WTC11 (cell line): ENCODE measurements around the gene PLA2G5.

Experiments used
- NR1H2 ChIP-seq: sonication (generic); formaldehyde crosslinking; IDR thresholded peaks from 2 replicates; pipeline ENCODE4 v1.9.0; 2021; ENCODE audit warnings: mild to moderate bottlenecking, moderate library complexity, missing genetic modification reagents
- NR3C1 ChIP-seq: sonication (generic); formaldehyde crosslinking; conservative IDR thresholded peaks from 2 replicates; pipeline ENCODE4 v1.8.1; 2023; ENCODE audit warnings: low read depth, mild to moderate bottlenecking, missing genetic modification reagents
- ZNF121 ChIP-seq: sonication (generic); formaldehyde crosslinking; IDR thresholded peaks from 2 replicates; pipeline ENCODE4 v1.8.0; 2023; ENCODE audit warnings: missing genetic modification reagents
- ZNF138 ChIP-seq: sonication (generic); formaldehyde crosslinking; conservative IDR thresholded peaks from 2 replicates; pipeline ENCODE4 v1.8.1; 2022; ENCODE audit warnings: mild to moderate bottlenecking, moderate library complexity, missing genetic modification reagents
- ZNF232 ChIP-seq: sonication (generic); formaldehyde crosslinking; IDR thresholded peaks from 2 replicates; pipeline ENCODE4 v1.8.0; 2022; ENCODE audit warnings: mild to moderate bottlenecking, missing genetic modification reagents
- TF ChIP-seq, protein P1 (sequence below): sonication (generic); formaldehyde crosslinking; IDR thresholded peaks from 2 replicates; pipeline ENCODE4 v1.8.1; 2023; ENCODE audit warnings: mild to moderate bottlenecking, missing genetic modification reagents, borderline replicate concordance
- TF ChIP-seq, protein P2 (sequence below): fragments of 200-600 bp; IDR thresholded peaks from 2 replicates; pipeline ENCODE4 v1.8.0; 2022; ENCODE audit warnings: antibody characterized with exemption
- TF ChIP-seq, protein P3 (sequence below): sonication (generic); formaldehyde crosslinking; IDR thresholded peaks from 2 replicates; pipeline ENCODE4 v1.8.1; 2022; ENCODE audit warnings: mild to moderate bottlenecking, moderate library complexity, missing genetic modification reagents
- TF ChIP-seq, protein P4 (sequence below): sonication (generic); formaldehyde crosslinking; IDR thresholded peaks from 2 replicates; pipeline ENCODE4 v1.8.1; 2023; ENCODE audit warnings: mild to moderate bottlenecking, moderate library complexity, missing genetic modification reagents

DNA sequence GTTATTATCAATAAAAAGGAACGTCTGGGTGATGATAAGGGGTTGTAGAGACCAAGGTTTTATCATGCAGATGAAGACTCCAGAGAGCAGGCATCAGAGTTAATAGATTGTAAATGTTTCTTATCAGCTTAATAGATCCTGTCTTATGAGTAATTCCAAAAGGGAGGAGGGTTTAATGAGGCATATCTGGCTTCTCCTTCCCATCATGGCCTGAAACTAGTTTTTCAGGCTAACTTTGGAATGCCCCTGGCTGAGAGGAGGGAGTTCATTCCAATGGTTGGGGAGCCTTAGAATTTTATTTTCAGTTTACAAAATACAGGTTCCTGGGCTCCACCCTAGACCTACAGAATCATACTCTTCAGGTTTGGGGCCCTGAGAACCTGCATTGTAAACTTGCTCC is 35.9 kb downstream of the PLA2G5 start:
- TF ChIP-seq ZNF121 (CRISPR knock-in tag) (no peak), NR3C1 (CRISPR knock-in tag) (no peak), NR1H2 (CRISPR knock-in tag) (no peak), ZNF138 (CRISPR knock-in tag) (no peak), ZNF232 (CRISPR knock-in tag) (no peak)
- TF ChIP-seq, protein P1, sequence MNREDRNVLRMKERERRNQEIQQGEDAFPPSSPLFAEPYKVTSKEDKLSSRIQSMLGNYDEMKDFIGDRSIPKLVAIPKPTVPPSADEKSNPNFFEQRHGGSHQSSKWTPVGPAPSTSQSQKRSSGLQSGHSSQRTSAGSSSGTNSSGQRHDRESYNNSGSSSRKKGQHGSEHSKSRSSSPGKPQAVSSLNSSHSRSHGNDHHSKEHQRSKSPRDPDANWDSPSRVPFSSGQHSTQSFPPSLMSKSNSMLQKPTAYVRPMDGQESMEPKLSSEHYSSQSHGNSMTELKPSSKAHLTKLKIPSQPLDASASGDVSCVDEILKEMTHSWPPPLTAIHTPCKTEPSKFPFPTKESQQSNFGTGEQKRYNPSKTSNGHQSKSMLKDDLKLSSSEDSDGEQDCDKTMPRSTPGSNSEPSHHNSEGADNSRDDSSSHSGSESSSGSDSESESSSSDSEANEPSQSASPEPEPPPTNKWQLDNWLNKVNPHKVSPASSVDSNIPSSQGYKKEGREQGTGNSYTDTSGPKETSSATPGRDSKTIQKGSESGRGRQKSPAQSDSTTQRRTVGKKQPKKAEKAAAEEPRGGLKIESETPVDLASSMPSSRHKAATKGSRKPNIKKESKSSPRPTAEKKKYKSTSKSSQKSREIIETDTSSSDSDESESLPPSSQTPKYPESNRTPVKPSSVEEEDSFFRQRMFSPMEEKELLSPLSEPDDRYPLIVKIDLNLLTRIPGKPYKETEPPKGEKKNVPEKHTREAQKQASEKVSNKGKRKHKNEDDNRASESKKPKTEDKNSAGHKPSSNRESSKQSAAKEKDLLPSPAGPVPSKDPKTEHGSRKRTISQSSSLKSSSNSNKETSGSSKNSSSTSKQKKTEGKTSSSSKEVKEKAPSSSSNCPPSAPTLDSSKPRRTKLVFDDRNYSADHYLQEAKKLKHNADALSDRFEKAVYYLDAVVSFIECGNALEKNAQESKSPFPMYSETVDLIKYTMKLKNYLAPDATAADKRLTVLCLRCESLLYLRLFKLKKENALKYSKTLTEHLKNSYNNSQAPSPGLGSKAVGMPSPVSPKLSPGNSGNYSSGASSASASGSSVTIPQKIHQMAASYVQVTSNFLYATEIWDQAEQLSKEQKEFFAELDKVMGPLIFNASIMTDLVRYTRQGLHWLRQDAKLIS: no peak
- TF ChIP-seq, protein P2, sequence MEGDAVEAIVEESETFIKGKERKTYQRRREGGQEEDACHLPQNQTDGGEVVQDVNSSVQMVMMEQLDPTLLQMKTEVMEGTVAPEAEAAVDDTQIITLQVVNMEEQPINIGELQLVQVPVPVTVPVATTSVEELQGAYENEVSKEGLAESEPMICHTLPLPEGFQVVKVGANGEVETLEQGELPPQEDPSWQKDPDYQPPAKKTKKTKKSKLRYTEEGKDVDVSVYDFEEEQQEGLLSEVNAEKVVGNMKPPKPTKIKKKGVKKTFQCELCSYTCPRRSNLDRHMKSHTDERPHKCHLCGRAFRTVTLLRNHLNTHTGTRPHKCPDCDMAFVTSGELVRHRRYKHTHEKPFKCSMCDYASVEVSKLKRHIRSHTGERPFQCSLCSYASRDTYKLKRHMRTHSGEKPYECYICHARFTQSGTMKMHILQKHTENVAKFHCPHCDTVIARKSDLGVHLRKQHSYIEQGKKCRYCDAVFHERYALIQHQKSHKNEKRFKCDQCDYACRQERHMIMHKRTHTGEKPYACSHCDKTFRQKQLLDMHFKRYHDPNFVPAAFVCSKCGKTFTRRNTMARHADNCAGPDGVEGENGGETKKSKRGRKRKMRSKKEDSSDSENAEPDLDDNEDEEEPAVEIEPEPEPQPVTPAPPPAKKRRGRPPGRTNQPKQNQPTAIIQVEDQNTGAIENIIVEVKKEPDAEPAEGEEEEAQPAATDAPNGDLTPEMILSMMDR: no peak
- TF ChIP-seq, protein P3, sequence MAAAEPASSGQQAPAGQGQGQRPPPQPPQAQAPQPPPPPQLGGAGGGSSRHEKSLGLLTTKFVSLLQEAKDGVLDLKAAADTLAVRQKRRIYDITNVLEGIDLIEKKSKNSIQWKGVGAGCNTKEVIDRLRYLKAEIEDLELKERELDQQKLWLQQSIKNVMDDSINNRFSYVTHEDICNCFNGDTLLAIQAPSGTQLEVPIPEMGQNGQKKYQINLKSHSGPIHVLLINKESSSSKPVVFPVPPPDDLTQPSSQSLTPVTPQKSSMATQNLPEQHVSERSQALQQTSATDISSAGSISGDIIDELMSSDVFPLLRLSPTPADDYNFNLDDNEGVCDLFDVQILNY (CRISPR knock-in tag): no peak
- TF ChIP-seq, protein P4, sequence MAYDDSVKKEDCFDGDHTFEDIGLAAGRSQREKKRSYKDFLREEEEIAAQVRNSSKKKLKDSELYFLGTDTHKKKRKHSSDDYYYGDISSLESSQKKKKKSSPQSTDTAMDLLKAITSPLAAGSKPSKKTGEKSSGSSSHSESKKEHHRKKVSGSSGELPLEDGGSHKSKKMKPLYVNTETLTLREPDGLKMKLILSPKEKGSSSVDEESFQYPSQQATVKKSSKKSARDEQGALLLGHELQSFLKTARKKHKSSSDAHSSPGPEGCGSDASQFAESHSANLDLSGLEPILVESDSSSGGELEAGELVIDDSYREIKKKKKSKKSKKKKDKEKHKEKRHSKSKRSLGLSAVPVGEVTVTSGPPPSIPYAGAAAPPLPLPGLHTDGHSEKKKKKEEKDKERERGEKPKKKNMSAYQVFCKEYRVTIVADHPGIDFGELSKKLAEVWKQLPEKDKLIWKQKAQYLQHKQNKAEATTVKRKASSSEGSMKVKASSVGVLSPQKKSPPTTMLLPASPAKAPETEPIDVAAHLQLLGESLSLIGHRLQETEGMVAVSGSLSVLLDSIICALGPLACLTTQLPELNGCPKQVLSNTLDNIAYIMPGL (CRISPR knock-in tag): no peak
